HepG2 (cell line): ENCODE data around the gene SLC35F6. TPM values are rescaled to one million over a fixed set of nuclear protein-coding genes. Genes with fewer than 3 reads are reported as not detected.

ENCODE experiments used
- AKNA ChIP-seq: sonication (generic); formaldehyde crosslinking; IDR thresholded peaks from 2 replicates; pipeline ENCODE4 v1.4.0; 2020; ENCODE audit warnings: missing genetic modification reagents, borderline replicate concordance
- E2F1 ChIP-seq: sonication (generic); formaldehyde crosslinking; IDR thresholded peaks from 2 replicates; pipeline ENCODE4 v1.5.0; 2020; ENCODE audit warnings: missing genetic modification reagents
- HNF4G ChIP-seq, 2 experiments: sonication (generic) in 1 of 2; formaldehyde crosslinking in 1 of 2; IDR thresholded peaks; 2 replicates each; pipeline versions ENCODE4 v1.4.0 to v1.6.1; 2011 to 2020; ENCODE audit warnings: borderline replicate concordance in 2 of 2, low read depth in 2 of 2, mild to moderate bottlenecking in 2 of 2, low read length in 1 of 2, missing genetic modification reagents in 1 of 2, moderate library complexity in 1 of 2
- IRF9 ChIP-seq: sonication (generic); formaldehyde crosslinking; IDR thresholded peaks from 2 replicates; pipeline ENCODE4 v1.8.0; 2022; ENCODE audit warnings: missing genetic modification reagents, mild to moderate bottlenecking, borderline replicate concordance
- KDM2A ChIP-seq: sonication (generic); formaldehyde crosslinking; IDR thresholded peaks from 2 replicates; pipeline ENCODE4 v1.4.0; 2020; ENCODE audit warnings: low read depth, missing genetic modification reagents, borderline replicate concordance
- MBD4 ChIP-seq: IDR thresholded peaks from 2 replicates; pipeline ENCODE4 v1.6.1; 2012; ENCODE audit warnings: low read length, inconsistent platforms, borderline replicate concordance
- MTF1 ChIP-seq: sonication (generic); formaldehyde crosslinking; IDR thresholded peaks from 2 replicates; pipeline ENCODE4 v1.5.0; 2020; ENCODE audit warnings: missing genetic modification reagents
- PHB2 ChIP-seq: fragments of 450-650 bp; IDR thresholded peaks from 2 replicates; pipeline ENCODE4 v1.6.1; 2018; ENCODE audit not compliant: partially characterized antibody
- TMF1 ChIP-seq: sonication (generic); formaldehyde crosslinking; IDR thresholded peaks from 2 replicates; pipeline ENCODE4 v1.8.1; 2022; ENCODE audit warnings: low read depth, missing genetic modification reagents
- ZBTB3 ChIP-seq: sonication (generic); formaldehyde crosslinking; IDR thresholded peaks from 2 replicates; pipeline ENCODE4 v1.4.0; 2020; ENCODE audit warnings: low read depth, mild to moderate bottlenecking, moderate library complexity, missing genetic modification reagents, borderline replicate concordance
- ZNF17 ChIP-seq: sonication (generic); formaldehyde crosslinking; IDR thresholded peaks from 2 replicates; pipeline ENCODE4 v1.5.0; 2020; ENCODE audit warnings: mild to moderate bottlenecking, missing genetic modification reagents
- ZNF468 ChIP-seq: sonication (generic); formaldehyde crosslinking; IDR thresholded peaks from 2 replicates; pipeline ENCODE4 v1.8.0; 2022; ENCODE audit warnings: mild to moderate bottlenecking, moderate library complexity, missing genetic modification reagents
- ZNF510 ChIP-seq: sonication (generic); formaldehyde crosslinking; IDR thresholded peaks from 2 replicates; pipeline ENCODE4 v1.4.0; 2020; ENCODE audit warnings: low read depth, mild to moderate bottlenecking, missing genetic modification reagents
- ZNF567 ChIP-seq: sonication (generic); formaldehyde crosslinking; IDR thresholded peaks from 2 replicates; pipeline ENCODE4 v1.8.1; 2023; ENCODE audit warnings: mild to moderate bottlenecking, missing genetic modification reagents, borderline replicate concordance
- ZNF770 ChIP-seq: sonication (generic); formaldehyde crosslinking; IDR thresholded peaks from 2 replicates; pipeline ENCODE4 v1.5.0; 2020; ENCODE audit warnings: mild to moderate bottlenecking, missing genetic modification reagents
- ZSCAN29 ChIP-seq: sonication (generic); formaldehyde crosslinking; conservative IDR thresholded peaks from 2 replicates; pipeline ENCODE4 v1.4.0; 2020; ENCODE audit warnings: mild to moderate bottlenecking, missing genetic modification reagents
- polyA plus RNA-seq, 8 experiments: library from polyadenylated mRNA; depleted of rRNA in 3 of 8; stranded (reverse) in 7 of 8; unstranded in 1 of 8; fragments of >200 nt; fragmentation: Illumina TruSeq in 4 of 8; extraction: Trizol in 4 of 8; gene quantifications; 2 replicates each; pipeline versions ENCODE4 v1.2.1 to v1.2.3, GENCODE V29; 2011 to 2016; ENCODE audit warnings: low read depth in 4 of 8, missing spikeins in 1 of 8, mixed read lengths in 1 of 8; ENCODE audit not compliant: insufficient read depth in 1 of 8
- total RNA-seq, 5 experiments: library from RNA; depleted of rRNA; stranded (reverse); fragments of >200 nt; fragmentation: Illumina TruSeq; extraction: Trizol; gene quantifications; 2 replicates each; pipeline ENCODE4 v1.2.3, GENCODE V29; 2016; ENCODE audit warnings: low read depth in 1 of 5

The SLC35F6 gene
- total and polyA plus RNA-seq, 2 of the 13 experiments (the other 11 are each of a cell fraction or from before 2014, with no cell fraction given) = 15.2 to 21.2 TPM

GRCh38 chr2:26785431-26786206 is 21.5 kb downstream of the SLC35F6 start, which contains the start of gene CENPA (continued):
- TF ChIP-seq ZNF567 (peak; percentile 93; the same call in 1 of the 2 replicates), E2F1 (CRISPR knock-in tag) (peak; percentile 96), IRF9 (CRISPR knock-in tag) (peak; percentile 94), ZBTB3 (CRISPR knock-in tag) (peak; percentile 89), TMF1 (CRISPR knock-in tag) (peak; percentile 97; the same call in 1 of the 2 replicates), AKNA (CRISPR knock-in tag) (peak; percentile 98; the same call in 1 of the 2 replicates), ZNF770 (peak; percentile 72; the same call in 1 of the 2 replicates), HNF4G (IDR thresholded peaks at IDR 0.05; ENCODE audit: borderline replicate concordance, low read depth, low read length) (no peak), HNF4G (CRISPR knock-in tag; IDR thresholded peaks at IDR 0.05; ENCODE audit: borderline replicate concordance, low read depth) (no peak; the same call in 1 of the 2 replicates), MBD4 (0 out of 2 replicates have a peak, but pooled peaks have one; percentile 20), ZSCAN29 (CRISPR knock-in tag) (peak; percentile 92; the same call in 1 of the 2 replicates), PHB2 (no peak), MTF1 (CRISPR knock-in tag) (peak; percentile 97), ZNF510 (peak; percentile 99), KDM2A (CRISPR knock-in tag) (peak; percentile 98), ZNF468 (CRISPR knock-in tag) (peak; percentile 98), ZNF17 (0 out of 2 replicates have a peak, but pooled peaks have one; percentile 22)
